Upper lobe of left lung (tissue), 4 donors: ENCODE data around the gene GNG11.

ENCODE experiments used
- POLR2A ChIP-seq, 4 donors: fragments of 450-650 bp; IDR thresholded peaks; one replicate each; pipeline ENCODE4 v1.5.1; 2016 to 2017; ENCODE audit warnings: antibody characterized with exemption in 4 of 4, mild to moderate bottlenecking in 2 of 4
- POLR2AphosphoS5 ChIP-seq, 2 donors: sonication (generic); formaldehyde crosslinking; IDR thresholded peaks; one replicate each; pipeline ENCODE4 v1.5.1; 2017; ENCODE audit warnings: antibody characterized with exemption in 2 of 2
- TF ChIP-seq, protein P1 (sequence below), 6 experiments: fragments of 450-650 bp in 4 of 6; fragments of 200-600 bp in 2 of 6; sonication (generic) in 2 of 6; IDR thresholded peaks; one replicate each; pipeline ENCODE4 v1.5.1; 2016 to 2019; ENCODE audit warnings: antibody characterized with exemption in 6 of 6

DNA sequence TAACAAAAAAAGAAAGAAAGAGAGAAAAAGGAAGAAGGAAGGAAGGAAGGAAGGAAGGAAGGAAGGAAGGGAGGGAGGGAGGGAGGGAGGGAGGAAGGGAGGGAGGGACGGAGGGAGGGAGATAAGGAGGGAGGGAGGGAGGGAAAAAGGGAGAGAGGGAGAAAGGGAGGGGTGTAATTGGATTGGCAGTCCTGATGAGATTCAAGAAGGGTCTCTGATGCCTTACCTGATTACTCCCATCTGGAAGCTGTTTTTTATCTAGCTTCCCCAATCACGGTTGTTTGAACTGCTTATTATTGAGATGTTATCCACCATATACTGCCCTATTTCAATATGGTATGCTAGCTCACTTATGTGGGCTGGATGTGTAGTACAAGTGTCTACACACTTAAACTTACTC, 27.3 kb downstream of the GNG11 start:
- TF ChIP-seq, protein P1, sequence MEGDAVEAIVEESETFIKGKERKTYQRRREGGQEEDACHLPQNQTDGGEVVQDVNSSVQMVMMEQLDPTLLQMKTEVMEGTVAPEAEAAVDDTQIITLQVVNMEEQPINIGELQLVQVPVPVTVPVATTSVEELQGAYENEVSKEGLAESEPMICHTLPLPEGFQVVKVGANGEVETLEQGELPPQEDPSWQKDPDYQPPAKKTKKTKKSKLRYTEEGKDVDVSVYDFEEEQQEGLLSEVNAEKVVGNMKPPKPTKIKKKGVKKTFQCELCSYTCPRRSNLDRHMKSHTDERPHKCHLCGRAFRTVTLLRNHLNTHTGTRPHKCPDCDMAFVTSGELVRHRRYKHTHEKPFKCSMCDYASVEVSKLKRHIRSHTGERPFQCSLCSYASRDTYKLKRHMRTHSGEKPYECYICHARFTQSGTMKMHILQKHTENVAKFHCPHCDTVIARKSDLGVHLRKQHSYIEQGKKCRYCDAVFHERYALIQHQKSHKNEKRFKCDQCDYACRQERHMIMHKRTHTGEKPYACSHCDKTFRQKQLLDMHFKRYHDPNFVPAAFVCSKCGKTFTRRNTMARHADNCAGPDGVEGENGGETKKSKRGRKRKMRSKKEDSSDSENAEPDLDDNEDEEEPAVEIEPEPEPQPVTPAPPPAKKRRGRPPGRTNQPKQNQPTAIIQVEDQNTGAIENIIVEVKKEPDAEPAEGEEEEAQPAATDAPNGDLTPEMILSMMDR (IDR thresholded peaks at IDR 0.05) = no peak
- TF ChIP-seq POLR2A (IDR thresholded peaks at IDR 0.05) (no peak), POLR2AphosphoS5 (IDR thresholded peaks at IDR 0.05) (no peak)
